Immature natural killer cell (primary cell): ENCODE data around the gene LRPPRC. TPM values are rescaled to one million over a fixed set of nuclear protein-coding genes. Genes with fewer than 3 reads are reported as not detected.

Experiments
- DNase-seq, 3 donors: peaks; one replicate each; pipeline ENCODE4 v3.0.0; 2022; ENCODE audit warnings: mixed read lengths in 1 of 3
- H3K27ac Mint-ChIP-seq, 6 donors: one replicate each; pipeline ENCODE4 v1.8.0; 2020; ENCODE audit warnings: mixed read lengths in 6 of 6, mild to moderate bottlenecking in 5 of 6, inconsistent platforms in 4 of 6, moderate library complexity in 3 of 6
- H3K27me3 Mint-ChIP-seq, 3 donors: one replicate each; pipeline ENCODE4 v1.8.0; 2020 to 2021; ENCODE audit warnings: low read depth in 3 of 3, mild to moderate bottlenecking in 3 of 3, mixed read lengths in 3 of 3, moderate library complexity in 3 of 3, inconsistent platforms in 1 of 3
- H3K36me3 Mint-ChIP-seq, 3 donors: one replicate each; pipeline ENCODE4 v1.8.0; 2020; ENCODE audit warnings: mixed read lengths in 3 of 3, inconsistent platforms in 2 of 3, mild to moderate bottlenecking in 2 of 3
- H3K4me1 Mint-ChIP-seq, 2 donors: one replicate each; pipeline ENCODE4 v1.8.0; 2020; ENCODE audit warnings: inconsistent platforms in 2 of 2, mild to moderate bottlenecking in 2 of 2, mixed read lengths in 2 of 2, moderate library complexity in 1 of 2
- H3K4me3 Mint-ChIP-seq, 5 donors: one replicate each; pipeline ENCODE4 v1.8.0; 2020; ENCODE audit warnings: mild to moderate bottlenecking in 5 of 5, mixed read lengths in 5 of 5, inconsistent platforms in 3 of 5, moderate library complexity in 3 of 5
- H3K9me3 Mint-ChIP-seq, 6 donors: one replicate each; pipeline ENCODE4 v1.8.0; 2020; ENCODE audit warnings: mild to moderate bottlenecking in 6 of 6, mixed read lengths in 6 of 6, inconsistent platforms in 4 of 6, moderate library complexity in 3 of 6
- polyA plus RNA-seq, 3 donors: library from polyadenylated mRNA; unstranded; fragments of 300-500 nt; fragmentation: Illumina TruSeq; gene quantifications; one replicate each; pipeline ENCODE4 v1.2.3, GENCODE V29; 2021

LRPPRC gene
- polyA plus RNA-seq, 3 donors from 2014 or later = 20.4 to 33.3 (median 28.8) TPM

DNA sequence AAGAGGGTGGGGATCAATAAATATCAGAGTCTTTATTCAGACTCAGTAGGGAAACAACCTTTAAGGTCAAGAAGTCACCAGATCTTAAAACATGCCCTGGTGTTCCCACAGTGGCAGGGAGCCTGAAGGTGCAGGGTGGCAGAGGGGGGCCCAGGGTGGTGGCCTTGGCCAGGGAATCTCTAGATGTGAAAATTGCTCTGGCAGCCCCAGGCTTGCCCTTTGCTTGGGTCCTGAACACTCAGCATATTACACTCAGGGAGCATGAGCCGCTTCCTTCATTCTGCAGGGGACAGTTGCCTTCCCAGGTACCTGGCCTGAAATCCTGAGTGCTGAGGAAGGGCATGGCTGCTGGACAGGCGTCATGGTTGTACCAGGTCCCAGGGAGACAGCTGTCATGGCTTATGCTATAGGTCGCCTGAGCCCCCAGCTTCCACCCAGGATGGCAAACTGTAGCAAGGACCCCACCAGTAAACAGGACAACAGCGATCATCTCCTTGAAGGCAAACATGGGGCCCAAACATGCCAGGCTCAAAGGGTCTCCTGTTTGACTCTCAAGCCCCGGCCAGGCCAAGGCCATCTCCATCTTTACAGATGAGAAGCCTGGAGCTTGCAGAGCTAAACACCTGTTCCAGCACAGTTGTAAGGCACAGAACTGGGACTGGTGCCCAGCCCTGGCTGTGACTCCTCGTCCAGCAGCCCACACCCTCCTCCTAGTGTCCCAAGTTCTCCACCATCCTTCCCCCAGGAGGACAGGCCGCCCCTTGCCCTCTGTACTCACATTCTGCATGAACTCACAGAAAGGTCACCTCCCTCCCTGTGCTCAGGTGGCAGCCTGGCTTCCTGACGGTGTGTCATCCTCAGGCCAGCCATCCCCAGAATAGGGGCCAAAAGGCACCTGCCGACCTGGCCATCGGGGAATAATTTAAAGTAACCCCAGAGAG lies 142.4 kb downstream of the LRPPRC start:
- H3K4me1 Mint-ChIP-seq = no peaks in the 10 kb centered on the region
- H3K27me3 Mint-ChIP-seq = peaks cover 0 to 4% (median 0%) of the 10 kb centered on the region in 3 donors

GRCh38 chr2:43852196-43852730 lies 143.5 kb downstream of the LRPPRC start:
- no peak for DNase-seq
- no peaks in the 10 kb centered on the region for H3K4me1 Mint-ChIP-seq
- no peak overlapping the region for H3K27ac Mint-ChIP-seq
- no peaks in the 10 kb centered on the region for H3K9me3 Mint-ChIP-seq
- no peaks in the 10 kb centered on the region for H3K36me3 Mint-ChIP-seq
- H3K27me3 Mint-ChIP-seq = peaks cover 0 to 4% (median under 1%) of the 10 kb centered on the region in 3 donors
- no peak overlapping the region for H3K4me3 Mint-ChIP-seq

More for the DNA sequence above, 142.4 kb downstream of the LRPPRC start:
- H3K27ac Mint-ChIP-seq = no peak overlapping the region
- no peak overlapping the region for H3K4me3 Mint-ChIP-seq
- H3K9me3 Mint-ChIP-seq = no peaks in the 10 kb centered on the region
- no peaks in the 10 kb centered on the region for H3K36me3 Mint-ChIP-seq
- DNase-seq = no peak

- DNase-seq = no peak
- peaks cover 0 to 3% (median 2%) of the 10 kb centered on the region in 3 donors for H3K27me3 Mint-ChIP-seq
- H3K4me3 Mint-ChIP-seq = no peak overlapping the region
- no peaks in the 10 kb centered on the region for H3K36me3 Mint-ChIP-seq
- H3K27ac Mint-ChIP-seq = no peak overlapping the region
- no peaks in the 10 kb centered on the region for H3K4me1 Mint-ChIP-seq
- H3K9me3 Mint-ChIP-seq = no peaks in the 10 kb centered on the region
Observed at GRCh38 chr2:43851011-43851980, 144.5 kb downstream of the LRPPRC start.

DNA sequence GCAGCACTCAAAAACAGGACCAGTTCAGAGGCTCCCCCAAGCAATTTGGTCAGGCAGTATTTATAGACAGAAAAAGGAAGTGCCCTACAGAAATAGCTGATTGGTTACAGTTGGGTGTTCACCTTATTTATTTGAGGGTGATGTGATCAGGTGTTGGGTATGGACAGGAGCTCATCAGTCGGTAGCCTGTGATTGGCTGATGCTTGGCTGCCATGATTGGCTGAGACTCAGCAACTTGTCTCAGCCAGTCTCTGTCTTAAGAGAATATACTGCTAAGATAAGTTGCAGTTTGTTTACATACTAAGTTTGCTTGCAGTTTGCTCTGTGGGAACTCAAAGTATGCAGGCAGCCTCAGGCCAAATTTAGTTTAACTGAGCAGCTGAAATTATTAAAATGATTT lies 147.6 kb downstream of the LRPPRC start:
- no peaks in the 10 kb centered on the region for H3K9me3 Mint-ChIP-seq
- DNase-seq = no peak
- no peaks in the 10 kb centered on the region for H3K36me3 Mint-ChIP-seq
- no peaks in the 10 kb centered on the region for H3K4me1 Mint-ChIP-seq
- H3K27ac Mint-ChIP-seq = no peak overlapping the region
- peaks cover 0 to 3% (median 2%) of the 10 kb centered on the region in 3 donors for H3K27me3 Mint-ChIP-seq
- H3K4me3 Mint-ChIP-seq = no peak overlapping the region

DNA sequence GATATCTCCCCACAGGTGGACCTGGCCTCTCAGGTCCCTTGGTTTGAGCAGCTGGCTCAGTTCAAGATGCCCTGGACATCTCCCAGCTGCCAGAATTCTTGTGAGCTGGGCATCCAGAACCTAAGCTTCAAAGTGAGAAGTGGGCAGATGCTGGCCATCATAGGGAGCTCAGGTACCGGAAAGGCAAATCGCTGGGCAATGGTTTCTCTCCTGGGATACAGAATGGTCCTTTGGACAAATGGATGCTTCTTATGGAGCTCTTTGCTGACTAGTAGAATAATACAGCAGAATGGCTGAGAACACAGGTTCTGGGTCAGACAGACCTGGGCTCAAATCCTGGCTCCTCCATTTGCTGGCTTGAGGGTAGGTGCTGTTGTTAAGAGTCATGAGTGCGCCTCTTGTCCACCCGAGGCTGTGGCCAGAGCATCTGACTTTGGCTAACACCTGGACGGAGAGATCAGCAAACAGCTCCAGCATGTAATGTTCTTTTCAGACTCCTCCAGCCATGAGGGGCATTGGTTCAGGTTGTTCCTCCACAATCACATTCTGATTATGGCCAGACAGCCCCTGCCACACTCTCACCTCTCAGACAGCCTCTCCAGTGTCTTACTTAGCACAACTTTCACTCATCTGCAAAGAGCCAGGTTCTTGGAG lies 149.5 kb downstream of the LRPPRC start:
- Mint-ChIP-seq H3K36me3 (no peaks in the 10 kb centered on the region), H3K9me3 (no peaks in the 10 kb centered on the region), H3K4me3 (no peak overlapping the region), H3K4me1 (no peaks in the 10 kb centered on the region), H3K27ac (no peak overlapping the region), H3K27me3 (peaks cover 0 to 3% (median 2%) of the 10 kb centered on the region in 3 donors)
- no peak for DNase-seq

GRCh38 chr2:43845181-43845580 lies 150.6 kb downstream of the LRPPRC start:
- no peak for DNase-seq
- H3K9me3 Mint-ChIP-seq = no peaks in the 10 kb centered on the region
- H3K4me1 Mint-ChIP-seq = no peaks in the 10 kb centered on the region
- peaks cover 0 to 5% (median 3%) of the 10 kb centered on the region in 3 donors for H3K27me3 Mint-ChIP-seq
- H3K27ac Mint-ChIP-seq = no peak overlapping the region
- no peaks in the 10 kb centered on the region for H3K36me3 Mint-ChIP-seq
- H3K4me3 Mint-ChIP-seq = no peak overlapping the region

- Mint-ChIP-seq H3K27me3 (peaks cover 0 to 7% (median 0%) of the 10 kb centered on the region in 3 donors), H3K27ac (no peak overlapping the region), H3K9me3 (no peaks in the 10 kb centered on the region), H3K36me3 (no peaks in the 10 kb centered on the region), H3K4me1 (no peaks in the 10 kb centered on the region), H3K4me3 (no peak overlapping the region)
- DNase-seq = no peak
Observed at GRCh38 chr2:43842866-43843226, 152.9 kb downstream of the LRPPRC start.

DNA sequence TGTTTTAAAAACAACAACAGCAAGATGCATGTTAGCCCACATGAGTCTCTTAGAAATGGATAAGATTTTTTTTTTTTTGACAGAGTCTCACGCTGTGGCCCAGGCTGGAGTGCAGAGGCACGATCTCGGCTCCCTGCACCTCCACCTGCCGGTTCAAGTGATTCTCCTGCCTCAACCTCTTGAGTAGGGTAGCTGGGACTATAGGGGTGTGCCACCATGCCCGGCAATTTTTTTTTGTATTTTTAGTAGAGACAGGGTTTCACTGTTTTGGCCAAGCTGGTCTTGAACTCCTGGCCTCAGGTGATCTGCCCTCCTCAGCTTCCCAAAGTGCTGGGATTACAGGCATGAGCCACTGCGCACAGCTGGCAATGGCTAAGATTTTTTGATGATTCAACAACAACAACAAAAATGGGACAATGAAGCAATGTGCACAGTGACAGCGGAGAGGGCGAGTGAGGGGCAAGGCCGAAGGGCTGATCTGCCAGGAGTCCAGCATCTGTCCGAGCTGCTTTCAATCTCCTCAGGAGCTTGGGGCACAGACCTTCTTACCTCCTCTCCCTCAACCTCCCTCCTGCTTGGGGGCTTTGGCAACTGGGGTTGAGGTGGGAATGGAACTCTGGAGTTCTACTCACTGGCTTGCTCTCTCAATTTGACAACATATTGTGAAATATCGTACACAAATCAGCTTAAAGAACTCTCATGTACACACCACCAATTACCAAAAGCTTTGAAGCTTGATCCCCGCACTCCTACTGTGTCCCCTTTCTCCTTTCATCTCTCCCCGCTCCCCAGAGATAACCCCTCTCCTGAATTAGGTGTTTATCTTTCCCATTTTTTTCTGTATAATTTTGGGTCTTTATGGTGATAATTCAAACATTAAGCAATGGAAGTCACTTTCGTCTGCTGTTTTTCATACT lies 153.6 kb downstream of the LRPPRC start:
- H3K27me3 Mint-ChIP-seq = peaks cover 0 to 6% (median 0%) of the 10 kb centered on the region in 3 donors
- H3K27ac Mint-ChIP-seq = no peak overlapping the region
- no peaks in the 10 kb centered on the region for H3K4me1 Mint-ChIP-seq
- no peaks in the 10 kb centered on the region for H3K9me3 Mint-ChIP-seq
- DNase-seq = no peak
- no peaks in the 10 kb centered on the region for H3K36me3 Mint-ChIP-seq
- H3K4me3 Mint-ChIP-seq = no peak overlapping the region

GRCh38 chr2:43840965-43841364 lies 154.8 kb downstream of the LRPPRC start:
- Mint-ChIP-seq H3K27ac (peak overlapping the region in 1 of 6 donors; percentile 12), H3K4me1 (no peaks in the 10 kb centered on the region), H3K27me3 (peaks cover 0 to 8% (median 0%) of the 10 kb centered on the region in 3 donors), H3K9me3 (no peaks in the 10 kb centered on the region), H3K4me3 (no peak overlapping the region), H3K36me3 (no peaks in the 10 kb centered on the region)
- no peak for DNase-seq

DNA sequence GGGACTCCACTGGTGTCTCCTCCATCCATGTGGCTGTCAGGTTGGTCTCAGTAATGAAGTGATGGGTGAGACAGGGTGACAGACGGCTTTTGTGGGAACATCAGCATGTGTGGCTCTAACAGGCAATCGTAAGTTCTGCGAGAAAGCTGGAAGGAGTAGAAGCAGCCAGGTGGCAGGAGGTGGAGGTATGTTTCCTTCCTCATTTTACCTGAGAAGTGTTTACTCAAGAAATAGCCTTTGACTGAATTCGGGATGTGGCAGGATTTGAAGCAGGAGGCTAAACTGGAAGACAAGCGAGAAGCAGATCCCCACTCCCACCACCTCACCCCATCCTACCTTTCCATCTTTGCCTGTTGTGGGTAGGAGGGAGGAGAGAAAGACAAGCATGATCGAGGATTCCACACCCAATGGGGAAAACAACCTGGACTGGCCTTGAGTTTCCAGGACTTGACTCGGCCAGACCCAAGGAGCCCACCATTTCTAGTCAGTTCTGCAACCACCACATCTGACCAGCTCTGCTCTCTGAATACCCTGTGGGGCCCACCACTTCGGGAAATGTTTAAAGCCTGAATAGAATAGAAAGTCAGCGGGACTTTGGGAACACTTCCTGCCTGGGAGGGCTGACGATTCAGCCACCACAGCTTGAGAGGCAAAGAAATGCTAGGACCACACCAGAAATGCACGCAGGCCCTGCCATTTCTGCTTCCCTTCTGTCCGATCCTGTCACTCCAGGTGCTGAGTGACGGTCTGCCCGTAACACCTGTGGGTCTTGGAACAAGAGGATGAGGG lies 155.8 kb downstream of the LRPPRC start:
- Mint-ChIP-seq H3K9me3 (no peaks in the 10 kb centered on the region), H3K4me1 (no peaks in the 10 kb centered on the region), H3K27ac (no peak overlapping the region), H3K4me3 (no peak overlapping the region), H3K27me3 (peaks cover 0 to 9% (median 0%) of the 10 kb centered on the region in 3 donors), H3K36me3 (no peaks in the 10 kb centered on the region)
- DNase-seq = no peak

GRCh38 chr2:43838560-43839267 lies 157.1 kb downstream of the LRPPRC start, which contains the start of the genes ABCG5 and ABCG8:
TSS of gene ABCG5 (minus strand) at chr2:43838839. CDS start at chr2:43838679, 160 bp downstream.
TSS of gene ABCG8 (plus strand) at chr2:43838971. CDS start at chr2:43839054, 83 bp downstream.
- Mint-ChIP-seq H3K4me3 (no peak within 1 kb of the TSS), H3K27ac (no peak within 1 kb of the TSS)

More at GRCh38 chr2:43838560-43839267, 157.1 kb downstream of the LRPPRC start, which contains the start of the genes ABCG5 and ABCG8:
- H3K9me3 Mint-ChIP-seq = no peaks in the 10 kb centered on the region
- peaks cover 0 to 13% (median under 1%) of the 10 kb centered on the region in 3 donors for H3K27me3 Mint-ChIP-seq
- DNase-seq = no peak
- no peaks in the 10 kb centered on the region for H3K4me1 Mint-ChIP-seq
- H3K36me3 Mint-ChIP-seq = no peaks in the 10 kb centered on the region
